ENCODE data around the gene CCDC30. TPM values are rescaled to one million over a fixed set of nuclear protein-coding genes. Genes with fewer than 3 reads are reported as not detected.
"Not testable (repeated sequence)": the region's sequence is repeated elsewhere in the genome, so short reads cannot be mapped to it uniquely, and the experiment has no call there.

The CCDC30 gene
- total and polyA plus RNA-seq, 2 donors, result 1.5 to 7.2 TPM

- no peak for DNase-seq (ENCODE audit: extremely low spot score)
- H3K4me3 ChIP-seq (ENCODE audit: low read depth, low read length), result no peak overlapping the region
- H3K4me1 ChIP-seq (ENCODE audit: insufficient read depth), result peaks cover 1% of the 10 kb centered on the region
- WGBS, result 77% methylated on average over 3 of the region's 3 CpGs
- H3K36me3 ChIP-seq (ENCODE audit: insufficient read depth), result no peaks in the 10 kb centered on the region
- H3K27ac ChIP-seq (ENCODE audit: low read depth), result no peak overlapping the region
Measured at GRCh38 chr1:42463921-42464320, 835 bp downstream of the CCDC30 start.

GRCh38 chr1:42466030-42466429 is 2.9 kb downstream of the CCDC30 start:
- Histone ChIP-seq H3K4me1 (ENCODE audit: insufficient read depth) (peaks cover 1% of the 10 kb centered on the region), H3K36me3 (ENCODE audit: insufficient read depth) (no peaks in the 10 kb centered on the region), H3K4me3 (ENCODE audit: low read depth, low read length) (no peak overlapping the region), H3K27ac (ENCODE audit: low read depth) (no peak overlapping the region)
- no peak for DNase-seq (ENCODE audit: extremely low spot score)
- 81% methylated on average over 2 of the region's 2 CpGs for WGBS

- Histone ChIP-seq H3K4me3 (ENCODE audit: low read depth, low read length) (no peak overlapping the region), H3K36me3 (ENCODE audit: insufficient read depth) (no peaks in the 10 kb centered on the region), H3K4me1 (ENCODE audit: insufficient read depth) (no peaks in the 10 kb centered on the region), H3K27ac (ENCODE audit: low read depth) (no peak overlapping the region)
- DNase-seq (ENCODE audit: extremely low spot score), result no peak
- WGBS, result 88% methylated on average over 2 of the region's 2 CpGs
Measured at GRCh38 chr1:42469727-42470126, 6.6 kb downstream of the CCDC30 start.

GRCh38 chr1:42476605-42477004 is 13.5 kb downstream of the CCDC30 start:
- no peaks in the 10 kb centered on the region for H3K4me1 ChIP-seq (ENCODE audit: insufficient read depth)
- 90% methylated on average over 4 of the region's 4 CpGs for WGBS
- H3K4me3 ChIP-seq (ENCODE audit: low read depth, low read length), result no peak overlapping the region
- no peaks in the 10 kb centered on the region for H3K36me3 ChIP-seq (ENCODE audit: insufficient read depth)
- DNase-seq (ENCODE audit: extremely low spot score), result no peak
- H3K27ac ChIP-seq (ENCODE audit: low read depth), result no peak overlapping the region

- H3K4me3 ChIP-seq (ENCODE audit: low read depth, low read length); DNase-seq (ENCODE audit: extremely low spot score); H3K36me3 ChIP-seq (ENCODE audit: insufficient read depth); H3K27ac ChIP-seq (ENCODE audit: low read depth); H3K4me1 ChIP-seq (ENCODE audit: insufficient read depth): not testable (repeated sequence)
- 80% methylated on average over 4 of the region's 4 CpGs for WGBS
Measured at GRCh38 chr1:42477354-42477753, 14.3 kb downstream of the CCDC30 start.

- no peak for DNase-seq (ENCODE audit: extremely low spot score)
- no peaks in the 10 kb centered on the region for H3K36me3 ChIP-seq (ENCODE audit: insufficient read depth)
- no peaks in the 10 kb centered on the region for H3K4me1 ChIP-seq (ENCODE audit: insufficient read depth)
- H3K4me3 ChIP-seq (ENCODE audit: low read depth, low read length), result no peak overlapping the region
- no peak overlapping the region for H3K27ac ChIP-seq (ENCODE audit: low read depth)
- 94% methylated on average over 3 of the region's 3 CpGs for WGBS
Measured at GRCh38 chr1:42477775-42478174, 14.7 kb downstream of the CCDC30 start.

- WGBS, result 67% methylated on average over 4 of the region's 4 CpGs
- H3K4me3 ChIP-seq (ENCODE audit: low read depth, low read length), result no peak overlapping the region
- no peak overlapping the region for H3K27ac ChIP-seq (ENCODE audit: low read depth)
- no peak for DNase-seq (ENCODE audit: extremely low spot score)
- H3K4me1 ChIP-seq (ENCODE audit: insufficient read depth), result no peaks in the 10 kb centered on the region
- no peaks in the 10 kb centered on the region for H3K36me3 ChIP-seq (ENCODE audit: insufficient read depth)
Measured at GRCh38 chr1:42479621-42480020, 16.5 kb downstream of the CCDC30 start.

GRCh38 chr1:42480921-42481320 is 17.8 kb downstream of the CCDC30 start:
- 96% methylated on average over 1 of the region's 1 CpG for WGBS
- no peak overlapping the region for H3K27ac ChIP-seq (ENCODE audit: low read depth)
- H3K4me1 ChIP-seq (ENCODE audit: insufficient read depth), result no peaks in the 10 kb centered on the region
- no peaks in the 10 kb centered on the region for H3K36me3 ChIP-seq (ENCODE audit: insufficient read depth)
- no peak overlapping the region for H3K4me3 ChIP-seq (ENCODE audit: low read depth, low read length)
- no peak for DNase-seq (ENCODE audit: extremely low spot score)

GRCh38 chr1:42482635-42483153 is 19.6 kb downstream of the CCDC30 start:
- 87% methylated on average over 2 of the region's 2 CpGs for WGBS
- H3K36me3 ChIP-seq (ENCODE audit: insufficient read depth), result no peaks in the 10 kb centered on the region
- H3K27ac ChIP-seq (ENCODE audit: low read depth), result no peak overlapping the region
- no peak for DNase-seq (ENCODE audit: extremely low spot score)
- no peaks in the 10 kb centered on the region for H3K4me1 ChIP-seq (ENCODE audit: insufficient read depth)
- H3K4me3 ChIP-seq (ENCODE audit: low read depth, low read length), result no peak overlapping the region

- no peaks in the 10 kb centered on the region for H3K4me1 ChIP-seq (ENCODE audit: insufficient read depth)
- no peaks in the 10 kb centered on the region for H3K36me3 ChIP-seq (ENCODE audit: insufficient read depth)
- 65% methylated on average over 2 of the region's 2 CpGs for WGBS
- no peak for DNase-seq (ENCODE audit: extremely low spot score)
- H3K27ac ChIP-seq (ENCODE audit: low read depth), result no peak overlapping the region
- H3K4me3 ChIP-seq (ENCODE audit: low read depth, low read length), result no peak overlapping the region
Measured at GRCh38 chr1:42484382-42484781, 21.3 kb downstream of the CCDC30 start.

- Histone ChIP-seq H3K36me3 (ENCODE audit: insufficient read depth) (no peaks in the 10 kb centered on the region), H3K27ac (ENCODE audit: low read depth) (no peak overlapping the region), H3K4me3 (ENCODE audit: low read depth, low read length) (no peak overlapping the region), H3K4me1 (ENCODE audit: insufficient read depth) (no peaks in the 10 kb centered on the region)
- 96% methylated on average over 3 of the region's 3 CpGs for WGBS
- DNase-seq (ENCODE audit: extremely low spot score), result no peak
Measured at GRCh38 chr1:42490237-42490636, 27.2 kb downstream of the CCDC30 start.

- not testable (repeated sequence) for DNase-seq (ENCODE audit: extremely low spot score); H3K36me3 ChIP-seq (ENCODE audit: insufficient read depth); H3K4me3 ChIP-seq (ENCODE audit: low read depth, low read length); H3K4me1 ChIP-seq (ENCODE audit: insufficient read depth); H3K27ac ChIP-seq (ENCODE audit: low read depth)
- 91% methylated on average over 11 of the region's 11 CpGs for WGBS
Measured at GRCh38 chr1:42502031-42502430, 38.9 kb downstream of the CCDC30 start.

- H3K27ac ChIP-seq (ENCODE audit: low read depth), result no peak overlapping the region
- 91% methylated on average over 2 of the region's 2 CpGs for WGBS
Measured at GRCh38 chr1:42504535-42505128, 41.5 kb downstream of the CCDC30 start.

GRCh38 chr1:42506576-42506975 is 43.5 kb downstream of the CCDC30 start:
- Histone ChIP-seq H3K36me3 (ENCODE audit: insufficient read depth) (peaks cover 6% of the 10 kb centered on the region), H3K27ac (ENCODE audit: low read depth) (no peak overlapping the region), H3K4me3 (ENCODE audit: low read depth, low read length) (no peak overlapping the region), H3K4me1 (ENCODE audit: insufficient read depth) (no peaks in the 10 kb centered on the region)
- no peak for DNase-seq (ENCODE audit: extremely low spot score)
- WGBS, result 87% methylated on average over 1 of the region's 1 CpG

More at GRCh38 chr1:42504535-42505128, 41.5 kb downstream of the CCDC30 start:
- no peak for DNase-seq (ENCODE audit: extremely low spot score)
- Histone ChIP-seq H3K4me3 (ENCODE audit: low read depth, low read length) (no peak overlapping the region), H3K36me3 (ENCODE audit: insufficient read depth) (peaks cover 6% of the 10 kb centered on the region), H3K4me1 (ENCODE audit: insufficient read depth) (no peaks in the 10 kb centered on the region)

Measured in urinary bladder (tissue), 4 donors.